Measurements from ENCODE around the gene DNLZ. TPM values are rescaled to one million over a fixed set of nuclear protein-coding genes. Genes with fewer than 3 reads are reported as not detected.
A peak's percentile ranks its signal among the peaks of the same experiment; 100 is the strongest.

The DNLZ gene
- total RNA-seq, 4 donors from 2014 or later, result 1.8 to 31.1 (median 19.7) TPM

- 71% methylated on average over 17 of the region's 30 CpGs; no CpG with 5 or more reads in 1 of the 2 donors for WGBS, 2 donors
- TF ChIP-seq CTCF (IDR thresholded peaks at IDR 0.05), result no peak
- no peak for TF ChIP-seq POLR2A (IDR thresholded peaks at IDR 0.05)
- no peak overlapping the region for H3K4me3 ChIP-seq
- H3K27ac ChIP-seq, result peak overlapping the region in 1 of 4 donors; percentile 39
- peaks cover 0 to 24% (median 0%) of the 10 kb centered on the region in 3 donors for H3K36me3 ChIP-seq
- intact Hi-C loops (cut with DNase I), result no loop called here
- no peaks in the 10 kb centered on the region for H3K27me3 ChIP-seq
- no peak for DNase-seq
- peaks cover 0 to 11% (median 0%) of the 10 kb centered on the region in 3 donors for H3K4me1 ChIP-seq
- H3K9me3 ChIP-seq, result no peaks in the 10 kb centered on the region
Observed at GRCh38 chr9:136336156-136336870, 27.2 kb downstream of the DNLZ start.

GRCh38 chr9:136335296-136336155 lies 28.0 kb downstream of the DNLZ start:
- Histone ChIP-seq H3K4me1 (peaks cover 0 to 11% (median 0%) of the 10 kb centered on the region in 3 donors), H3K36me3 (peaks cover 0 to 24% (median 0%) of the 10 kb centered on the region in 3 donors), H3K27me3 (no peaks in the 10 kb centered on the region), H3K9me3 (no peaks in the 10 kb centered on the region), H3K4me3 (no peak overlapping the region), H3K27ac (peak overlapping the region in 1 of 4 donors; percentile 39)
- intact Hi-C loops (cut with DNase I), result no loop called here
- WGBS, 2 donors, result 81% methylated on average over 6 of the region's 26 CpGs; no CpG with 5 or more reads in 1 of the 2 donors
- TF ChIP-seq POLR2A (IDR thresholded peaks at IDR 0.05), result no peak
- no peak for TF ChIP-seq CTCF (IDR thresholded peaks at IDR 0.05)
- DNase-seq, result no peak

- Histone ChIP-seq H3K4me3 (no peak overlapping the region), H3K4me1 (peaks cover 0 to 18% (median 0%) of the 10 kb centered on the region in 3 donors), H3K27ac (no peak overlapping the region), H3K9me3 (no peaks in the 10 kb centered on the region), H3K27me3 (no peaks in the 10 kb centered on the region), H3K36me3 (peaks cover 0 to 24% (median 0%) of the 10 kb centered on the region in 3 donors)
- no peak for TF ChIP-seq POLR2A (IDR thresholded peaks at IDR 0.05)
- TF ChIP-seq CTCF (IDR thresholded peaks at IDR 0.05), result no peak
- intact Hi-C loops (cut with DNase I), result no loop called here
- no peak for DNase-seq
- no CpG with 5 or more reads among the region's 21 CpGs for WGBS, 2 donors
Observed at GRCh38 chr9:136334541-136334940, 29.0 kb downstream of the DNLZ start.

GRCh38 chr9:136333486-136333885 lies 30.1 kb downstream of the DNLZ start:
- TF ChIP-seq CTCF (IDR thresholded peaks at IDR 0.05), result no peak
- no peak for TF ChIP-seq POLR2A (IDR thresholded peaks at IDR 0.05)
- Histone ChIP-seq H3K27ac (no peak overlapping the region), H3K9me3 (no peaks in the 10 kb centered on the region), H3K27me3 (peaks cover 0 to 2% (median 0%) of the 10 kb centered on the region in 4 donors), H3K36me3 (peaks cover 0 to 17% (median 0%) of the 10 kb centered on the region in 3 donors), H3K4me3 (no peak overlapping the region), H3K4me1 (peaks cover under 1 to 29% (median 7%) of the 10 kb centered on the region in 3 donors)
- intact Hi-C loops (cut with DNase I), result no loop called here
- no peak for DNase-seq
- 97% methylated on average over 5 of the region's 17 CpGs; no CpG with 5 or more reads in 1 of the 2 donors for WGBS, 2 donors

- no peak for DNase-seq
- Histone ChIP-seq H3K4me1 (peaks cover 5 to 33% (median 11%) of the 10 kb centered on the region in 3 donors), H3K9me3 (no peaks in the 10 kb centered on the region), H3K4me3 (no peak overlapping the region), H3K36me3 (peaks cover 0 to 12% (median 0%) of the 10 kb centered on the region in 3 donors), H3K27ac (no peak overlapping the region), H3K27me3 (peaks cover 0 to 6% (median 0%) of the 10 kb centered on the region in 4 donors)
- TF ChIP-seq CTCF (IDR thresholded peaks at IDR 0.05) (no peak), POLR2A (IDR thresholded peaks at IDR 0.05) (no peak)
- 71 to 87% methylated on average over 3 to 5 of the region's 12 CpGs for WGBS, 2 donors
- intact Hi-C loops (cut with DNase I), result no loop called here
Observed at GRCh38 chr9:136333045-136333444, 30.5 kb downstream of the DNLZ start.
